Brain microvascular endothelial cell (primary cell): Measurements from ENCODE around the gene GOPC.

Experiments
- DNase-seq: peaks from one replicate; pipeline ENCODE4 v3.0.0-alpha.2; 2020
- H3K27ac ChIP-seq: fragments of 250-450 bp; sonication (Bioruptor Pico); 2 replicates; pipeline ENCODE4 v1.5.1; 2020; ENCODE audit warnings: mild to moderate bottlenecking, moderate library complexity
- H3K27me3 ChIP-seq: fragments of 250-450 bp; sonication (Bioruptor Pico); replicated peaks from 2 replicates; pipeline ENCODE4 v1.5.1; 2020; ENCODE audit warnings: mild to moderate bottlenecking
- H3K36me3 ChIP-seq: fragments of 250-450 bp; sonication (Bioruptor Pico); replicated peaks from 2 replicates; pipeline ENCODE4 v1.5.1; 2020; ENCODE audit warnings: mild to moderate bottlenecking
- H3K4me3 ChIP-seq: 2 replicates; pipeline ENCODE4 v1.5.1; 2011; ENCODE audit warnings: low read depth, mild to moderate bottlenecking, control low read depth, low read length, moderate library complexity
- in situ Hi-C: cut with HindIII; loops from 2 replicates; pipeline ENCODE4 v1.10.0; 2017; ENCODE audit warnings: low sequenced_read_pairs, low pct_ligation_motif_present
- TF ChIP-seq, protein P1 (sequence below): IDR thresholded peaks from 2 replicates; pipeline ENCODE4 v1.5.1; 2011; ENCODE audit warnings: low read depth, mild to moderate bottlenecking, moderate library complexity, low read length, control low read depth, inconsistent platforms; ENCODE audit errors: missing control alignments

The GOPC gene

GRCh38 chr6:117613920-117614560 lies 11.7 kb upstream of the GOPC start:
- Histone ChIP-seq H3K4me3 (no peak overlapping the region), H3K27ac (no peak overlapping the region), H3K27me3 (no peaks in the 10 kb centered on the region), H3K36me3 (no peaks in the 10 kb centered on the region)
- no peak for DNase-seq
- in situ Hi-C loops = no loop called here
- TF ChIP-seq, protein P1, sequence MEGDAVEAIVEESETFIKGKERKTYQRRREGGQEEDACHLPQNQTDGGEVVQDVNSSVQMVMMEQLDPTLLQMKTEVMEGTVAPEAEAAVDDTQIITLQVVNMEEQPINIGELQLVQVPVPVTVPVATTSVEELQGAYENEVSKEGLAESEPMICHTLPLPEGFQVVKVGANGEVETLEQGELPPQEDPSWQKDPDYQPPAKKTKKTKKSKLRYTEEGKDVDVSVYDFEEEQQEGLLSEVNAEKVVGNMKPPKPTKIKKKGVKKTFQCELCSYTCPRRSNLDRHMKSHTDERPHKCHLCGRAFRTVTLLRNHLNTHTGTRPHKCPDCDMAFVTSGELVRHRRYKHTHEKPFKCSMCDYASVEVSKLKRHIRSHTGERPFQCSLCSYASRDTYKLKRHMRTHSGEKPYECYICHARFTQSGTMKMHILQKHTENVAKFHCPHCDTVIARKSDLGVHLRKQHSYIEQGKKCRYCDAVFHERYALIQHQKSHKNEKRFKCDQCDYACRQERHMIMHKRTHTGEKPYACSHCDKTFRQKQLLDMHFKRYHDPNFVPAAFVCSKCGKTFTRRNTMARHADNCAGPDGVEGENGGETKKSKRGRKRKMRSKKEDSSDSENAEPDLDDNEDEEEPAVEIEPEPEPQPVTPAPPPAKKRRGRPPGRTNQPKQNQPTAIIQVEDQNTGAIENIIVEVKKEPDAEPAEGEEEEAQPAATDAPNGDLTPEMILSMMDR = no peak

DNA sequence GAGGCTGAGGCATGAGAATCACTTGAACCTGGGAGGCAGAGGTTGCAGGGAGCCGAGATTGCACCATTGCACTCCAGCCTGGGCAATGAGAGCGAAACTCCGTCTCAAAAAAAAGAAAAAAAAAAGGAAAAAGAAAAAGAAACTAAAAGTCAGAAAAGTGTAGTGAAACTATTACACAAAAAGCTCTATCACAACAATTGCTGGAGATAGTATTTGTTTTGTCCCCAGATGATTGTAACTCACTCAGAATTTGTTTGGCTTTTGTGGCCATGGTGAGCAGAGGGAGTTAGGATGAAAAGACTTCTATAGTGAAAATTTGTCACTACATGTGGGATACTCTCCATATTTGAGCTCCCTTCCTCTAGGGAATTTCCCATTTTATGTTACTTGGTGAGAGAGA lies 5.2 kb upstream of the GOPC start:
- no peak for DNase-seq
- no peaks in the 10 kb centered on the region for H3K27me3 ChIP-seq
- in situ Hi-C loops = no loop called here
- H3K27ac ChIP-seq = no peak overlapping the region
- H3K36me3 ChIP-seq = no peaks in the 10 kb centered on the region
- TF ChIP-seq, protein P1 = no peak
- no peak overlapping the region for H3K4me3 ChIP-seq

DNA sequence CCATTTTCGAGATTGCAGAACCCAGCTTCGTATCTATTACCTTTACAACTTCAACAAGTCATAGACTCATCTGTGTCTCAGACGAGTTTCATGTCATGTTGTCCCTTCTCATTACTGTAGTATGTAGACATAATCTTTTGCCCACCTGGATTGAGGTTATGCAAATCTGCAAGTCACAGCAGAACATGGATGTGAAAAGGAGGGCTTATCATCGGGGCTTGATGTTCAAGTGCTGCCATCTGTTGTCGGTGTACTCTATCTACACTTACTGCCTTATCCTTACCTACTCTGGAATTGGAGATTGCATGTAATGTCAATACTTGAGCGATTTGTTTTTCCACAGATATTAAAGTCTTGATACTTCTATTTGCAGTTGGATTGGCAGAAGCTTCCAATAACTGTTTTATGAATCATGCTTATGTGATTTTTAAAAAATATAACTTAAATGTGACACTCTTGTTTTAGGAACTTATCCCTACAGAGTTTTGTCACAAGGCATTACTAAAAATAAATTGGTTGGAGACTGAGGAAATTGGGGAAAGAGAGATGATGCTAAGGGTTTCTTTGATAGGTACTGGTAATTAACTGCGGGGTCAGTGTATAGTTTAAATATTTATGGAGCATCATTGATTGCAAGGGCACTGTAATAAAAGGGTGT lies 3.0 kb upstream of the GOPC start:
- Histone ChIP-seq H3K36me3 (no peaks in the 10 kb centered on the region), H3K4me3 (no peak overlapping the region), H3K27me3 (no peaks in the 10 kb centered on the region), H3K27ac (no peak overlapping the region)
- peak; percentile 56 for DNase-seq
- in situ Hi-C loops = no loop called here
- TF ChIP-seq, protein P1 = peak; percentile 77

GRCh38 chr6:117603821-117604220 lies 1.5 kb upstream of the GOPC start:
- no peak for DNase-seq
- no peak overlapping the region for H3K27ac ChIP-seq
- no peaks in the 10 kb centered on the region for H3K36me3 ChIP-seq
- TF ChIP-seq, protein P1 = no peak
- H3K27me3 ChIP-seq = no peaks in the 10 kb centered on the region
- in situ Hi-C loops = no loop called here
- no peak overlapping the region for H3K4me3 ChIP-seq

GRCh38 chr6:117602899-117603588 lies 733 bp upstream of the GOPC start:
- in situ Hi-C loops = no loop called here
- DNase-seq = no peak
- Histone ChIP-seq H3K27ac (peak overlapping the region; percentile 92), H3K36me3 (peaks cover 2% of the 10 kb centered on the region), H3K27me3 (no peaks in the 10 kb centered on the region), H3K4me3 (peak overlapping the region; percentile 98)
- TF ChIP-seq, protein P1 = no peak
